Endothelial cell of umbilical vein (primary cell): ENCODE results near the gene LCN6. TPM values are rescaled to one million over a fixed set of nuclear protein-coding genes. Genes with fewer than 3 reads are reported as not detected.

ENCODE experiments used
- BruUV-seq: library from RNA; stranded (reverse); fragments of 400-500 nt; replicated peaks from 2 replicates; lab custom pipeline; 2021; lab: Mats Ljungman, UMichigan
- CTCF ChIA-PET: fragments of 300-600, 350-600 bp; sonication (Branson Sonifier 250); formaldehyde crosslinking; loops from one replicate; lab custom pipeline; 2021; ENCODE audit warnings: antibody characterized with exemption, inconsistent platforms; lab: Charles Lee
- POLR2A ChIA-PET: fragments of 300-600, 350-600 bp; sonication (Branson Sonifier 250); formaldehyde crosslinking; loops from one replicate; lab custom pipeline; 2021; ENCODE audit warnings: antibody characterized with exemption, inconsistent platforms; lab: Charles Lee
- DNase-seq: peaks from one replicate; pipeline ENCODE4 v3.0.0-alpha.2; 2011; ENCODE audit warnings: low read depth, low spot score
- FAIRE-seq: peaks from 2 replicates; lab custom pipeline; 2011; peaks lifted over from hg19 to GRCh38; lab: Jason Lieb, UNC
- H2AFZ ChIP-seq: 2 replicates; pipeline ENCODE4 v1.6.0; 2012; ENCODE audit warnings: low read depth, low read length, control low read depth, inconsistent platforms
- H3K27ac ChIP-seq: 2 replicates; pipeline ENCODE4 v1.5.1; 2011; ENCODE audit warnings: low read depth, mild to moderate bottlenecking, control low read depth, low read length, moderate library complexity; ENCODE audit not compliant: insufficient read depth
- H3K27me3 ChIP-seq, 2 experiments: 2 replicates each; pipeline versions ENCODE4 v1.6.0 to v1.6.1; 2011; ENCODE audit warnings: low read length in 2 of 2, mixed read lengths in 1 of 2; ENCODE audit not compliant: control insufficient read depth in 2 of 2, insufficient read depth in 2 of 2
- H3K36me3 ChIP-seq, 2 experiments: 2 replicates in 1 of 2; 3 replicates in 1 of 2; pipeline ENCODE4 v1.5.1; 2011; ENCODE audit warnings: low read length in 2 of 2, mild to moderate bottlenecking in 1 of 2, moderate library complexity in 1 of 2; ENCODE audit not compliant: control insufficient read depth in 2 of 2, insufficient read depth in 2 of 2; ENCODE audit errors: extremely low read depth in 1 of 2
- H3K4me1 ChIP-seq: 3 replicates; pipeline ENCODE4 v1.5.1; 2011; ENCODE audit warnings: mild to moderate bottlenecking, low read length; ENCODE audit not compliant: control insufficient read depth, insufficient read depth; ENCODE audit errors: extremely low read depth
- H3K4me2 ChIP-seq: 2 replicates; pipeline ENCODE4 v1.6.1; 2011; ENCODE audit warnings: low read length, control low read depth, mixed read lengths; ENCODE audit not compliant: insufficient read depth
- H3K4me3 ChIP-seq, 3 experiments: fragments of 200-600 bp in 1 of 3; sonication (generic), shearing (Covaris generic) in 1 of 3; replicated peaks in 1 of 3; 2 replicates each; pipeline ENCODE4 v1.5.1; 2011 to 2016; ENCODE audit warnings: control low read depth in 3 of 3, low read length in 3 of 3, mild to moderate bottlenecking in 2 of 3, inconsistent platforms in 1 of 3, low read depth in 1 of 3, moderate library complexity in 1 of 3; ENCODE audit not compliant: insufficient read depth in 1 of 3
- H3K79me2 ChIP-seq: 2 replicates; pipeline ENCODE4 v1.6.0; 2012; ENCODE audit warnings: low read length, inconsistent platforms; ENCODE audit not compliant: control insufficient read depth, insufficient read depth
- H3K9ac ChIP-seq: replicated peaks from 2 replicates; pipeline ENCODE3; 2011; ENCODE audit warnings: low read length, control low read depth; ENCODE audit not compliant: insufficient read depth; ENCODE audit errors: extremely low read depth
- H3K9me1 ChIP-seq: replicated peaks from 3 replicates; pipeline ENCODE4 v1.6.0; 2011; ENCODE audit warnings: mild to moderate bottlenecking, low read length; ENCODE audit not compliant: control insufficient read depth, insufficient read depth; ENCODE audit errors: extremely low read depth
- H3K9me3 ChIP-seq: replicated peaks from 2 replicates; pipeline ENCODE4 v1.5.1; 2012; ENCODE audit warnings: low read length, inconsistent platforms; ENCODE audit not compliant: control insufficient read depth, insufficient read depth
- H4K20me1 ChIP-seq: replicated peaks from 2 replicates; pipeline ENCODE3; 2011; ENCODE audit warnings: mild to moderate bottlenecking, low read length; ENCODE audit not compliant: control insufficient read depth, insufficient read depth; ENCODE audit errors: extremely low read depth
- CTCF ChIP-seq, 2 donors: IDR thresholded peaks; 1 replicate in 1 of 2; 2 replicates in 1 of 2; pipeline ENCODE4 v1.5.1; 2011; ENCODE audit warnings: low read length in 2 of 2, mild to moderate bottlenecking in 2 of 2, moderate library complexity in 2 of 2, control low read depth in 1 of 2, inconsistent platforms in 1 of 2, low read depth in 1 of 2; ENCODE audit not compliant: insufficient read depth in 1 of 2; ENCODE audit errors: extremely low read depth in 1 of 2
- EZH2 ChIP-seq: IDR thresholded peaks from 2 replicates; pipeline ENCODE4 v1.6.1; 2012; ENCODE audit warnings: borderline replicate concordance, low read depth, mild to moderate bottlenecking, moderate library complexity, low read length, inconsistent platforms; ENCODE audit not compliant: severe bottlenecking
- FOS ChIP-seq: IDR thresholded peaks from 2 replicates; pipeline ENCODE4 v1.6.1; 2011; ENCODE audit warnings: mild to moderate bottlenecking, low read length, moderate library complexity, borderline replicate concordance; ENCODE audit not compliant: insufficient read depth
- GATA2 ChIP-seq: IDR thresholded peaks from 2 replicates; pipeline ENCODE4 v1.7.0; 2011; ENCODE audit warnings: low read depth, mild to moderate bottlenecking, moderate library complexity, mixed read lengths, low read length; ENCODE audit not compliant: insufficient read length, insufficient read depth
- JUN ChIP-seq: IDR thresholded peaks from 2 replicates; pipeline ENCODE4 v1.6.1; 2011; ENCODE audit warnings: borderline replicate concordance, low read depth; ENCODE audit not compliant: insufficient read length, insufficient read depth
- MAX ChIP-seq: IDR thresholded peaks from 2 replicates; pipeline ENCODE4 v1.6.1; 2011; ENCODE audit not compliant: insufficient read depth, insufficient read length
- MYC ChIP-seq: IDR thresholded peaks from one replicate; pipeline ENCODE4 v1.6.1; 2011; ENCODE audit warnings: mild to moderate bottlenecking, low read depth, low read length
- POLR2A ChIP-seq: IDR thresholded peaks from 2 replicates; pipeline ENCODE4 v1.6.1; 2012; ENCODE audit warnings: low read depth, mild to moderate bottlenecking, control low read depth, low read length
- POLR2AphosphoS5 ChIP-seq: IDR thresholded peaks from 2 replicates; pipeline ENCODE4 v1.6.1; 2012; ENCODE audit warnings: low read depth, mild to moderate bottlenecking, control low read depth, low read length, moderate library complexity; ENCODE audit not compliant: insufficient read depth
- dilution Hi-C: fragments of 300-500 bp; cut with MboI; formaldehyde crosslinking; loops from one replicate; pipeline ENCODE4 v1.15.0; 2019; ENCODE audit warnings: low sequenced_read_pairs; ENCODE audit not compliant: extremely low pct_ligation_motif_present
- intact Hi-C: fragments of 100-400 bp; cut with micrococcal nuclease; formaldehyde crosslinking; loops from one replicate; pipeline ENCODE4 v1.10.0; 2022
- polyA plus RNA-seq, 4 experiments: library from polyadenylated mRNA; depleted of rRNA in 3 of 4; stranded (reverse) in 3 of 4; unstranded in 1 of 4; fragments of >200 nt; gene quantifications; 2 replicates each; pipeline versions ENCODE4 v1.2.1 to v1.2.3, GENCODE V29; 2011 to 2012; ENCODE audit warnings: missing spikeins in 1 of 4
- total RNA-seq: library from RNA; stranded (reverse); gene quantifications from 2 replicates; pipeline ENCODE4 v1.2.3, GENCODE V29; 2021

Gene LCN6
- total and polyA plus RNA-seq, 2 donors (not counting 3 experiments of a cell fraction or from before 2014, with no cell fraction given), result 0.17 TPM; not detected in 1

GRCh38 chr9:136721339-136722092 lies 26.8 kb downstream of the LCN6 start:
- ChIA-PET CTCF (interaction anchor here (1.4 kb wide), 1 partner anchor 28 kb away, joined by 3 read pairs; no protein-coding TSS in a partner anchor), POLR2A (interaction anchor here (1.0 to 1.6 kb wide), 2 partner anchors 8 to 47 kb away, joined by 3 to 9 read pairs; no protein-coding TSS in a partner anchor)
- H3K4me2 ChIP-seq, result no peak overlapping the region
- TF ChIP-seq MYC, result peak; percentile 27
- peak; percentile 88 for TF ChIP-seq FOS
- peak; percentile 16 for TF ChIP-seq GATA2
- peak; percentile 76 for TF ChIP-seq POLR2A
- TF ChIP-seq JUN, result peak; percentile 51
- no peak for TF ChIP-seq EZH2
- no peak for TF ChIP-seq CTCF (IDR thresholded peaks at IDR 0.05; ENCODE audit: extremely low read depth in 1 of 2, insufficient read depth in 1 of 2, low read depth in 1 of 2, low read length in 2 of 2)
- TF ChIP-seq MAX, result peak; percentile 15
- TF ChIP-seq POLR2AphosphoS5, result peak; percentile 62
- no peak overlapping the region for H3K4me3 ChIP-seq
- H3K9me3 ChIP-seq, result no peaks in the 10 kb centered on the region
- peak overlapping the region; percentile 14 for H3K9ac ChIP-seq
- H3K36me3 ChIP-seq, result peaks cover 12 to 42% of the 10 kb centered on the region in 2 experiments
- no peaks in the 10 kb centered on the region for H3K27me3 ChIP-seq
- FAIRE-seq (peak; percentile 99), DNase-seq (peak; percentile 87)
- H2AFZ ChIP-seq, result no peak overlapping the region
- no peaks in the 10 kb centered on the region for H3K9me1 ChIP-seq
- peaks cover 72% of the 10 kb centered on the region for H3K79me2 ChIP-seq
- BruUV-seq, result no TSS peak
- dilution Hi-C loops (no loop called here), intact Hi-C loops (loop anchor here (1.0 kb wide), 1 partner anchor 8 kb away; no protein-coding TSS in a partner anchor)
- no peaks in the 10 kb centered on the region for H4K20me1 ChIP-seq
- peak overlapping the region; percentile 69 for H3K27ac ChIP-seq
- H3K4me1 ChIP-seq, result peaks cover 65% of the 10 kb centered on the region
